ENCODE results near the gene CEP112. TPM values are rescaled to one million over a fixed set of nuclear protein-coding genes. Genes with fewer than 3 reads are reported as not detected.

The CEP112 gene
- total and polyA plus RNA-seq, 2 experiments from 2014 or later, result 4.0 to 4.3 TPM

GRCh38 chr17:66203274-66204015 is 11.5 kb upstream of the CEP112 start:
- no peak for ATAC-seq
- no peaks in the 10 kb centered on the region; the same call in 1 of the 2 replicates for H4K20me1 ChIP-seq (replicated peaks; ENCODE audit: insufficient read depth)
- peaks cover 7% of the 10 kb centered on the region for H3K27me3 Mint-ChIP-seq (ENCODE audit: insufficient read depth, low read depth, poor library complexity)
- H3K4me3 ChIP-seq, result no peak overlapping the region
- no peaks in the 10 kb centered on the region for H3F3A ChIP-seq (replicated peaks; ENCODE audit: low read depth)
- H3K4me1 ChIP-seq (ENCODE audit: insufficient read depth), result no peaks in the 10 kb centered on the region
- no peak overlapping the region for H3K27ac ChIP-seq (ENCODE audit: low read depth)
- no peak overlapping the region for H2AFZ ChIP-seq
- H3K27ac Mint-ChIP-seq, result no peak overlapping the region
- peaks cover 18% of the 10 kb centered on the region; the same call in 1 of the 2 replicates for H3K9me2 ChIP-seq (ENCODE audit: insufficient read depth)
- DNase-seq (ENCODE audit: low spot score), result no peak
- no peak overlapping the region for H3K4me3 Mint-ChIP-seq
- peaks cover under 1% of the 10 kb centered on the region; the same call in 1 of the 2 replicates for H3K36me3 ChIP-seq (ENCODE audit: insufficient read depth)
- TF ChIP-seq JUNB (IDR thresholded peaks at IDR 0.05; ENCODE audit: unreplicated experiment), result no peak
- H3K79me2 ChIP-seq (replicated peaks; ENCODE audit: insufficient read depth), result no peaks in the 10 kb centered on the region
- peaks cover 4% of the 10 kb centered on the region; the same call in 2 of the 3 replicates for H3K9me3 Mint-ChIP-seq
- H3K36me3 Mint-ChIP-seq (ENCODE audit: low read depth), result peaks cover 4% of the 10 kb centered on the region; the same call in 2 of the 3 replicates
- no peaks in the 10 kb centered on the region for H3K4me1 Mint-ChIP-seq
- no peak overlapping the region for H3K4me2 ChIP-seq
- no peaks in the 10 kb centered on the region for H3K27me3 ChIP-seq (ENCODE audit: insufficient read depth)

- Histone ChIP-seq H3K9me2 (ENCODE audit: insufficient read depth) (0 out of 2 replicates have a peak, but pooled peaks cover 4% of the 10 kb centered on the region), H4K20me1 (replicated peaks; ENCODE audit: insufficient read depth) (no peaks in the 10 kb centered on the region; the same call in 1 of the 2 replicates), H2AFZ (no peak overlapping the region), H3K79me2 (replicated peaks; ENCODE audit: insufficient read depth) (no peaks in the 10 kb centered on the region), H3K27ac (ENCODE audit: low read depth) (no peak overlapping the region), H3K27me3 (ENCODE audit: insufficient read depth) (no peaks in the 10 kb centered on the region), H3K4me1 (ENCODE audit: insufficient read depth) (no peaks in the 10 kb centered on the region), H3K4me3 (no peak overlapping the region), H3K4me2 (no peak overlapping the region), H3F3A (replicated peaks; ENCODE audit: low read depth) (no peaks in the 10 kb centered on the region), H3K36me3 (ENCODE audit: insufficient read depth) (no peaks in the 10 kb centered on the region)
- DNase-seq (ENCODE audit: low spot score), result peak; percentile 80
- Mint-ChIP-seq H3K36me3 (ENCODE audit: low read depth) (no peaks in the 10 kb centered on the region), H3K27ac (peak overlapping the region; percentile 63; the same call in 1 of the 2 replicates), H3K9me3 (no peaks in the 10 kb centered on the region), H3K4me3 (no peak overlapping the region), H3K27me3 (ENCODE audit: insufficient read depth, low read depth, poor library complexity) (peaks cover 7% of the 10 kb centered on the region), H3K4me1 (no peaks in the 10 kb centered on the region)
- peak; percentile 67 for ATAC-seq
- TF ChIP-seq CTCF (conservative IDR thresholded peaks at IDR 0.05; ENCODE audit: low read depth in 2 of 2) (peak; percentile 71 to 89), JUNB (IDR thresholded peaks at IDR 0.05; ENCODE audit: unreplicated experiment) (no peak), CREB1 (CRISPR knock-in tag; IDR thresholded peaks at IDR 0.05; ENCODE audit: low read depth) (0 out of 2 replicates have a peak, but pooled peaks have one; percentile 41), STAT1 (IDR thresholded peaks at IDR 0.05; ENCODE audit: unreplicated experiment) (no peak)
Observed at GRCh38 chr17:66200685-66201092, 8.8 kb upstream of the CEP112 start.

- no peaks in the 10 kb centered on the region for H3K9me2 ChIP-seq (ENCODE audit: insufficient read depth)
- no peaks in the 10 kb centered on the region for H3K79me2 ChIP-seq (replicated peaks; ENCODE audit: insufficient read depth)
- Mint-ChIP-seq H3K27ac (no peak overlapping the region), H3K36me3 (ENCODE audit: low read depth) (no peaks in the 10 kb centered on the region), H3K4me3 (no peak overlapping the region), H3K4me1 (no peaks in the 10 kb centered on the region), H3K27me3 (ENCODE audit: insufficient read depth, low read depth, poor library complexity) (peaks cover 2% of the 10 kb centered on the region), H3K9me3 (no peaks in the 10 kb centered on the region)
- H3F3A ChIP-seq (replicated peaks; ENCODE audit: low read depth), result no peaks in the 10 kb centered on the region
- H3K4me1 ChIP-seq (ENCODE audit: insufficient read depth), result no peaks in the 10 kb centered on the region
- no peak overlapping the region for H3K4me2 ChIP-seq
- no peaks in the 10 kb centered on the region; the same call in 1 of the 2 replicates for H4K20me1 ChIP-seq (replicated peaks; ENCODE audit: insufficient read depth)
- no peak for DNase-seq (ENCODE audit: low spot score)
- no peak for ATAC-seq
- no peak overlapping the region for H3K27ac ChIP-seq (ENCODE audit: low read depth)
- no peak overlapping the region for H3K4me3 ChIP-seq
- no peaks in the 10 kb centered on the region for H3K36me3 ChIP-seq (ENCODE audit: insufficient read depth)
- H3K27me3 ChIP-seq (ENCODE audit: insufficient read depth), result no peaks in the 10 kb centered on the region
- H2AFZ ChIP-seq, result no peak overlapping the region
- TF ChIP-seq POLR2AphosphoS5 (IDR thresholded peaks at IDR 0.05; ENCODE audit: low read depth) (no peak), ETS1 (IDR thresholded peaks at IDR 0.05) (no peak)
Observed at GRCh38 chr17:66198242-66198641, 6.3 kb upstream of the CEP112 start.
